GM18907 (cell line): ENCODE results near the gene RASGRP3.
A peak's percentile ranks its signal among the peaks of the same experiment; 100 is the strongest.
"Not testable (repeated sequence)": the region's sequence is repeated elsewhere in the genome, so short reads cannot be mapped to it uniquely, and the experiment has no call there.

Source experiments
- ATAC-seq: cut with Tn5 transposase; IDR thresholded peaks from one replicate; pipeline ENCODE4 v1.9.1; 2021; ENCODE audit warnings: mild to moderate bottlenecking, moderate library complexity; ENCODE audit not compliant: unreplicated experiment

RASGRP3 gene, protein sequence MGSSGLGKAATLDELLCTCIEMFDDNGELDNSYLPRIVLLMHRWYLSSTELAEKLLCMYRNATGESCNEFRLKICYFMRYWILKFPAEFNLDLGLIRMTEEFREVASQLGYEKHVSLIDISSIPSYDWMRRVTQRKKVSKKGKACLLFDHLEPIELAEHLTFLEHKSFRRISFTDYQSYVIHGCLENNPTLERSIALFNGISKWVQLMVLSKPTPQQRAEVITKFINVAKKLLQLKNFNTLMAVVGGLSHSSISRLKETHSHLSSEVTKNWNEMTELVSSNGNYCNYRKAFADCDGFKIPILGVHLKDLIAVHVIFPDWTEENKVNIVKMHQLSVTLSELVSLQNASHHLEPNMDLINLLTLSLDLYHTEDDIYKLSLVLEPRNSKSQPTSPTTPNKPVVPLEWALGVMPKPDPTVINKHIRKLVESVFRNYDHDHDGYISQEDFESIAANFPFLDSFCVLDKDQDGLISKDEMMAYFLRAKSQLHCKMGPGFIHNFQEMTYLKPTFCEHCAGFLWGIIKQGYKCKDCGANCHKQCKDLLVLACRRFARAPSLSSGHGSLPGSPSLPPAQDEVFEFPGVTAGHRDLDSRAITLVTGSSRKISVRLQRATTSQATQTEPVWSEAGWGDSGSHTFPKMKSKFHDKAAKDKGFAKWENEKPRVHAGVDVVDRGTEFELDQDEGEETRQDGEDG

DNA sequence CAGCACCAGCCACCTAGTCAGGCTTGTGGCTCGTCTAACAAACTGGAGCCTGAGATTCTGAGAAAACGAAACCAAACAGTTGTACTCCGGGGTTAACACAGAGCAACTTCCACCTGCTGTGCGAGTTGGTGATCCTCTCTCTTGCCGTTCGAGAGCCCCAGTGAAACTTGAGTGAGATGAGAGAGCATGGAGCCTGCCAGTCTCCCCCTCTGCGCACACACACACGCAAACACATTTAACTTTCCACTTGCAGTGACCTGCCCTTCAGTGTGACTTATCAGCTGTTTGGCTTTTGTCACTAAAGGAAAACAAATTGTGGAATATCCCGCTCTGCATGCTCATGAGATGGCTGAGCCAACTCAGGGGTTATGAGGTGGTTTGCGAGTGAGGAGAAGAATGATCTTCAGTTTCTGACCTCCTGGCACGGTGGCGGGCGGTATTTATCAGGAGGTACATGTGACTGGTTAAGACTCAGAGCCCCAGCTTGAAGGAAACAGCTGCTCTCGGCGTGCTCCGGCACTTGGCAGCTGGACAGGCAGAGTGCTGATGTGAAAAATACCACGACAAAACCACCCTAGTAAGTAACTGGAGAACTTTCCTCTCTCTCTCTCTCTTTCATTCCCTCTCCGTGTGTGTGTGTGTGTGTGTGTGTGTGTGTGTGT lies at the start of gene RASGRP3:
TSS of gene RASGRP3 (plus strand) at position 519 of the 662 bp plus-strand sequence. CDS start 38,488 bp downstream, outside the sequence.
- peak; percentile 65 for ATAC-seq

DNA sequence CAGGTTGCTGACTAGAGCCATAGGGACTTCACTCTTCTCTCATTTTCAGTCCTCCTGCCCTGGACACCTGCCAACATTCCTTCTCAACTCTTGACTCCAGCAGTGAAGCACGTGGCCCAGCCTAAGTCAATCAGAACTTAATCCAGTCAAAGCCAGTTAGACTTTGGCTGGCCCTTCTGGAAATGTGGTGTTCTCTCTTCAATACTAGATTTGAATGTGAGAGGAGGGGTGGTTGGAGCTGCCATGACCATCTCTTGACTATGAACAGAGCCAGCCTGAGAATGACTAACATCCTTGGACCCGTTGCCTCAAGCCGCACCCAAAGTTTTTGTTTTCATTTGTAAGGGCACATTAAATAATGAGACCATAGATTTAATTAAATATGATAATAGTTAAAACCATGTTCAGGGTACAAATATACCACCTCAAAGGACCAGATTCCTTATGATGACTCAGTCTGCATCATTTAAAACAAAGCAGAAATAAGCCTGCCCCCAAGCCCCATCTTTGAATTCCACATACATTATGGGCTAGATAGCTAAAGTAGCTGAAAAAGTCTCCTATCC lies 49.7 kb upstream of the RASGRP3 start:
- no peak for ATAC-seq

DNA sequence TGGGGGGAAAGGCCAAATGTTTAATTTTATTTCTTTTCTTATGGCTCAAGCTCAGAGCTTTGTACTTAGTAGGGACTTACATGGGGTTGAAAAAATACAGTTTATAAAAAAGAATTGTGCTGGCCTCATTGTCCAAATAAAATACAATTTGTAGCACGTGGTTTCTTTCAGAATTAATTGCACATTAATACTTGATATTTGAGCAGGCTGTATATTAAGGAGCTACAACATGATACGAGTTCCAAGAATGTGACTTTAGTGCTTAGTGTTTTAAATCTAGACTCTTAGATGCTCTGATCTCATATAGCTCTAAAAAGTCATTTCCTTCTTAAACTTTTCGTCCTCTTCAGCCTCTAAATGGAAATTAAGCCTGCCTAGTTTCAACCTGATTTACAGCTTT lies 46.4 kb upstream of the RASGRP3 start:
- ATAC-seq: no peak

DNA sequence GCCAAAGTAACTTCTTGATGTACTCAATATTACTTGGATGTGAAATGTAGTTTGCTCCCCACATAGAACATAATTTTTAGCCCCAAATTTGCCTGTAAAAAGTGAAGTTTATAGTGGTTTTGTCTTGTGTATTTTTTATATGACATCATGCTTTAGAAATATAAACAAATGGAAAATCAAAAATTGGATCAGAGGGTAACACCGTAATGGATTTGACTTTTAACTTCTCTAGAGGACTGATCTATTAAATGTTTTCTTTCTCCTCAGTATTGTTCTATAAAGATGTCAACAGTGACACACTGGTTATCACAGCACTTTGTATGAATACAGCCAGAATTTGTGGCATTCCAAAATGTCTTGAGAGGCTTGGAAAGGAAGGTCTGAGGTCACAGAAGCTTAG lies 45.6 kb upstream of the RASGRP3 start:
- ATAC-seq: no peak

DNA sequence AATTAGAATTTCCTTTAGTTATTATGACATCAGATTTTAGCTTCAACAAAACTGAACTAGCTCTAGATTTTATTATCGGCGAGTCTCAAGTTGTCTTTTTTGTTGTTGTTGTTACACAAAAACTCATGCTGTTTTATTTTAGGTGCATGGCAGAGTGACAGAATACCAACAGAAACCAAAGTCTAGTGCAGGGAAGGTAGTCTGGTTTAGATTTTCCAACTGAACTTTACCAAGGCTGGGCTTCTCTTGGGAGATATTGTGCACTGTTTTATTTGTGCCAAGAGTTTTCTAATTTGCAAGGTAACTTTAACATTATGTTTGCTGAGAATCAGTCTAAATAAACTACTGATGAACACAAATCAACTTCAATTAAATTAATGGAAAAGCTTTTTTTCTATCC lies 43.6 kb upstream of the RASGRP3 start:
- no peak for ATAC-seq

DNA sequence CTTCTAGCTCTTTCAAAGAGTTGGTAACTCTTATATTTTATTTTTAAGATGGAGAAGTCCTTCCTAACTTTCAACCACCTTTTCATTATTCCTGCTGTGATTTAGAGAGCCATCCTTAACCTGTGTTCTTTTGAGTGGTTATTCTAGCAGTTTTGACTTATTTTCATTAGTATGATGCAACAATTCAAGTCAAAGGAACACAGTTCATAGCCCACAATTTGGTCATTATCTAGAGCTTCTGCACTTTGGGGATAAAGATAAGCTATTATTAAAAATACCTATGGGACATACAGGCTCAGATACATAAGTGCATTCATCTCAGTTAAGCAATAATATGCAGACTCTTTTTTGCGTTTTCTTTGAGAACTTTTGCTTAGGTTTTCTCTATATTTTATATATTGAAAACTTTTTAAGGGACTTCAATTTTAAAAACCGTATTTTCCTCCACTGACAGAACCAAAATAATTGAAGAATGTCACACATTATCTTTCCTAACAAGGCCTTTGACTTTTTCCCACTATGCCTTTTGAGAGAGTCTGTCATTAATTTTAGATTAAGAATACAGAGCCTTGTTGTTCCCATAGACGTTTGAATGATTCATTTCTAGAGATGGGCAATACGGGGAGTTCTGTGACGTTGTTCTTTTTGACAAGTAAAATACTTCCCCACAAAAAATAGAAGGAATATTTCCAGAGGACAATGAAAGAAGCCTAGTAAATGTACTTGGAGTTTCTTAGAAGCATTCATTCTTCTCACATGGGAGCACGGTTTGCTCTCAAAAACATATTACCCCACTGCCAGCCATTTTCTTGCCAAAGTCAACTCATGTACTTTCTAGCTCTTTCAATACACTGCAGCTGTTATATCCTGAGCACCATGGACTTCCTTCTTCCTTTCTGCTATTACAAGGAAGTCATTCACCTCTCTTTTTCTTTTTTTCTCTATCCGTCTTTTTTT lies 42.9 kb upstream of the RASGRP3 start:
- no peak for ATAC-seq

DNA sequence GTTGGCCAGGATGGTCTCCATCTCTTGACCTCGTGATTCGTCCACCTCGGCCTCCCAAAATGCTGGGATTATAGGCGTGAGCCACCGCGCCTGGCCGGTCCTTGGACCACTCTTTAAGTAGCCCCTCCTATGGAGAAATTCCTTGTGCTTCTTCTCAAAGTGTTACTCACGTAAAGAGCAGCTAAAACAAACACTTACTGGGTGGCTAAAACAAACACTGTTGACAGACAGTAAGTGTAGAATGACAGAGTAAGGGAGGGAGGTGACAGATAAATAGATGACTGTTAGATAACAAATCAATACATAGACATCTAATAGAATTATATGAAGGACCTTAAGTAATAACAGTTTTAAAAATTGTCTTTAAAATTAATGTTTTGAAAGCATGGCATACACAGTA lies 40.9 kb upstream of the RASGRP3 start:
- no peak for ATAC-seq

DNA sequence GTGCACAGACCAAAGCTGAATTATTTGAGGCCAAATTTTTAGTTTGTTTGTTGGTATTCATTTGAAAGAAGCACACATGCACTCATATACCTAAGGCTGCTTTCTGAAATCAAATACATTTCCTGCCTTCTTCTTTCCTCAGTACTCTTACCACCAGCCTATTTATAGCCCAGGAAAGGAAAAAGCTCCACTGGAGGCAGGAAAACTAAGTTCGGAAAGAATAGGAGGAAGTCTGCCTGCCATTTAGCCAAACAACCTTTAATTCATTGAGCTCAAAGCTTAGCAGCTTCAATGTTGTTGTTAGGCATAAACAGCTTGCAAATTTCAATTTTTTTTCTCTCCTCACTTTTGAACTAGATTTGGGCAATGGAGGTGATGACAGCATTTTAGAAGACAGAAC lies 40.4 kb upstream of the RASGRP3 start:
- no peak for ATAC-seq

DNA sequence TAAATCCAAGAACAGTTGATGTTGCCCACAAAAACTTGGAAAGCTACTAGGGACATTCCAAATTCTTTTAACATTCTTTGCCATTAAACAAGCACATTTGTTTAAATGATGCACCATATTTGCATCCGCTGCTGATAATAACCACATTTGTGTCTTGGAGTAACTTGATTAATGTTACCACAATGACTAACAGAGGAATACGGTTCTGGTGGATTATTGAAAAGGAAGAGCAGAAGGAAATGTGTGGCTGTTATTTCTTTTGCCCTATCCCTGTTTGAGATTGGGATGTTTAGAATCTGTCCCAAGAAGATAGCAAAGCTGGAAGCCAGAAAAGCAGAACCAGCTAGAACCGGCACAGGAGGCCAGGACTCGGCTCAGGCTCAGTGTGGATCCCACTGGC lies 39.2 kb upstream of the RASGRP3 start:
- no peak for ATAC-seq

DNA sequence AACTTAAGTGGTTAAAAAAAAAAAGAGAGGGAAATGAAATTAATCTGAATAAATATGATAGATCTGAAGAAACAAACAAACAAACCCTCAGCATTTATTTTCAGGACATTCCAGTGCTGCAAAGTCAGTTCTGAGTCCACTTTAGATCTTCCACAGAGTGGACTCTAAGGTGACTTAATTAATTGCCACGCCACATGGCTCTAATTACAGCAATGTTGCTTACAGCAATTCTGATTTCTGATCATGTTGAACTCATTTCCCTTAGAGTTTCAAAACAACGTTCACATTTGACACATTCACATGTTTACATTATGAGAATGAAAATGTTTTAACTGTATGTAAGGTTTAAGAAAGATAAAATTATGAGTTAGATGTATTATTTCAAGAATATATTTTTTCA lies 38.6 kb upstream of the RASGRP3 start:
- ATAC-seq: no peak

DNA sequence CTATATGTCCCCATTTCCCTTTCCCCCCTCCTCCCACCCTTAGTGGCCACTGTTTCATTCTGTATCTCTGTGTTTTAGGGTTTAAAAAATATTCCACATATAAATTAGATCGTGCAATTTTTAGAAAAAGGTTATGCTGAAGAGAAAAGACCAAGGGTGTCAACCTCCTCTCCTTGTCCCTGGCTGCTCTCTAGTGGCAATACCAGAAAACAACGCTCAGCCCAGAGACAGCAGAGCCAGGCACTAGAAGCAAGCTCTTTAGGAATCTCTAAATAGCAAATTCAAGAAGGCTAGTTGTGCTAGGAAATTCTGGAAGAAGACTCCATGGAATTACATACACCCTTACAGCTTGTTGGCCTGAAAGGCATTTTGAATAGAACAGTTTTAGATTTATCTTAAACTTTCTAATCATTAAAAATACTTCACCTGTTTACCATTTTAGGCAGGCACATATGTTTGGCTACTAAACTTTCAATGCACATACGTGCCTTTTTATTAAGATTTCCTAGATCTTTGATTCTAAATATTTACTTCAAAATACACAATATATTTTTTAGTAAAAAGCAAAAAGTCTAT lies 35.1 kb upstream of the RASGRP3 start:
- ATAC-seq: peak; percentile 87

DNA sequence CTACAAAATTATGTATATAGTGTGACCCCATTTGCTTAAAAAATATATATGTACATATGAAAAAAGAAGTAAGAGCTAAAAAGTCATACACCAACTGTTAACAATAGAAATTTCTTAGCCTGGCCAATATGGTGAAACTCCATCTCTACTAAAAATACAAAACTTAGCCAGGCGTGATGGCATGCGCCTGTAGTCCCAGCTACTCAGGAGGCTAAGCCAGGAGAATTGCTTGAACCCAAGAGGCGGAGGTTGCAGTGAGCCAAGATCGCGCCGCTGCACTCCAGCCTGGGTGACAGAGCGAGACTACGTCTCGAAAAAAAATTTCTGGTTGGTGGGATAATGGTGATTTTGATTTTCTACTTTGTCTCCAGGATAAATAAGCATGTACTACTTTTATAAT lies 34.4 kb upstream of the RASGRP3 start:
- ATAC-seq: not testable (repeated sequence)

DNA sequence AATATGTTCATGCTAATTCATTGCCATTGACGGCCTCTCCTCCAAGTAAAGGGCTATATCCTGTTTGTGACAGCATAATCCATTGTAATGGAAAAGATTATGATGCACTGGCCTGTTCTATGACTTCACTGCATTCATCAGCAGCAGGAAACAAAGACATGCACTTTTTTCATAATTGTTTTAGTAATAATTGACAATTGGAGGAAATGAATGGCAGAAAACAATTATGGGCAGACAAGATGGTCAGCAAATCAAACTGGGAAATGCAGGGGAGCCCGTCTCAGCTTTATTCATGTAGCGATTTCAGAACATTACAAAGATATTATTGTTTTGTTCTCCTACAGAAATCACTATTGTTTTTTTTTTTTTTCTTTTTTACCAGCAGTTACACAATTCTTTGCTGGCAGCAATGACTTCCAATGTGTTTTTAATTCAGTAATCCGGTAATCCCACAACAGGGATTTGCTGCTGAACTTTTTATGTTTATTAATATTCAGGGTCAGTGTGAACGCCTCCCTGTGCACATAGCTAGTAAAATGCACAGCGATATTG lies 33.8 kb upstream of the RASGRP3 start:
- no peak for ATAC-seq

DNA sequence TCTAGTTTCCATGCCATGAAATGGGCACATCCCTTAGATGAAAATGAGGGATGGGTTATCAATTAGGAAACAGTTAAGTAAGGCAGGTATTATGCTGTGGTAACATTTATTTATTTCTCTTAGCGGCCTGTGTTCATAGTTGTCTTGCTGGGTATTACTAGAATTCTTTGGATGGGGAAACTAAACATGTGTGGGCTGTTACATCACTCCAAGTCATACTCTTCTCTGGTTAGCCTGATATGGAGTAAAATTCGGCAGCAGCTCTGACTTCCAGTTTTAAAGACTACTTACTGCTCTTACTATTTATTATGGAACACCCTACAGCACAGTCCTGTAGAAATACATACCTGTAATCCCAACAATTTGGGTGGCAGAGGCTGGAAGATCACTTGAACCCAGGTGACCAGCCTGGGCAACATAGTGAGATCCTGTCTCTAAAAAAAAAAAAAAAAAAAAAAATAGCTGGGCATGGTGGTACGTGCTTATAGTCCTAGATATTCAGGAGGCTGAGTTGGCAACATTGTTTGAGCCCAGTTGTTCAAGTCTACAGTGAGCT lies 33.1 kb upstream of the RASGRP3 start:
- ATAC-seq: no peak

DNA sequence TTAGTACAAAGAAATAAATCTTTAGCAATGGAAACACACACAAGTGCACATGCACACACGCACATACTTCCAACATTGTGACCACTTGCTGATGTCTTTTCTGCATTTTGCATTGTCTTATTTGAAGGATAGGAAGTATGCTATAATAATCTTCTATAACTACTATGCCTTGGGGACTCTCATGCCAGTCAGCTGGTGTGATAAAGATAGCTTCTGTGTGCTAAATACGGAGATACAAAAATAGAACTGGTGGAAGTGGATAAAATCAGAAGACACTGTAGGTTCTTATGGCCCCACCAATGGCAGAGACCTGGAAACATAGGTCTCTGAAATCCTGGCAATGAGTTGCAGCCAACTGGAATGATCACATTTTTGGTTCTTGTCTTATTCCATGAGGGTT lies 31.5 kb upstream of the RASGRP3 start:
- no peak for ATAC-seq

DNA sequence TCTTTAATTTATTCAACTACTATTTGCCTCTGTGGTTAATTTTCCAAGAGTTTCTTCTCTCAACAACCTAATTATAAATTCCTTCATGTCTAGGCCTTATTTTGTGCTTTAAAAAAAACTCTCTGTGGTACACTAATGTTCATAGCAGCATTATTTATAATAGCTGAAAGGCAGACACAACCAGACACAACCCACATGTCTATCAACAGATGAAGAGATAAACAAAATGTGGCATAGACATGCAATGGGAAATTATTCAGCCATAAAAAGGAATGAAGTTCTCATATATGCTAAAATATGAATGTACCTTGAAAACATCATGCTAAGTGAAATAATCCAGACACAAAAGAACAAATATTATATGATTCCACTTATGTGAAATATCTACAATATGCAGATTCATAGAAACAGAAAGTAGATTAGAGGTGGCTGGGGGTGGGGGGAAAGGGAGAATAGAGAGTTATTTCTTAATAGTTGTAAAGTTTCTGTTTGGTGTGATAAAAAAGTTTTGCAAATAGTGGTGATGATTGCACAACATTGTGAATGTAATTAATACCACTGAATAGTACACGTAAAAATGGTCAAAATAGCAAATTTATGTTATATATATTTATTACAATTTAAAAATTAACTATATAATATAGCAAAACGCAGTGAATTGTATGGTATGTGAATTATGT lies 28.1 kb upstream of the RASGRP3 start:
- ATAC-seq: no peak

DNA sequence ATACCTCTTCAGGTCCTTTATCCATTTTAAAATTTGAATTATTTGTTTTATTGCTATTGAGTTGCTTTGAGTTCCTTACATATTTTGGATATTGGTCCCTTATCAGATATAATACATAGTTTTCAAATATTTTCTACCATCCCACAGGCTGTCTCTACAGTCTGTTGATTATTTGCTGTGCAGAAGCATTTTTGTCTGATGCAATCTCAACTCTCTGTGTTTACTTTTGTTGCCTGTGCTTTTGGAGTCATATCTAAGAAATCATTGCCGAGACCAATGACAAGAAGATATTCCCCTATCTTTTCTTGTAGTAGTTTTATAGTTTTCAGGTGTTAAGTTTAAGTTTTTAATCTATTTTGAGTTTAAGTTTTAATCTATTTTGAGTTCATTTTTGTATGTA lies 25.2 kb upstream of the RASGRP3 start:
- ATAC-seq: no peak

DNA sequence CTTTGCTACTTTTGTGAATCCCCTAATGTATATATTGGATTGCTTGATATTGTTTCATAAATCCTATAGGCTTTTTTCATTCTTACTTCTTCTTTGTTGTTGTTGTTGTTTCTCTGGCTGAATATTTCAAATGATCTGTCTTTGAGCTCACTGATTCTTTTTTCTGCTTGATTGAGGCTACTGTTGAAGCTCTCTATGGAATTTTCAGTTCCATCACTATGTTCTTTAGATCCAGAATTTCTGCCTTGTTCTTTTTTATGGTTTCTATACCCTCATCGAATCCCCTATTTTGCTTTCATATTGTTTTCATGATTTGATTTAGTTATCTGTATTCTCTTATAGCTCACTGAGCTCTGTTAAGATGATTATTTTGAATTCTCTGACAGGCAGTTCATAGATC lies 24.6 kb upstream of the RASGRP3 start:
- no peak for ATAC-seq

DNA sequence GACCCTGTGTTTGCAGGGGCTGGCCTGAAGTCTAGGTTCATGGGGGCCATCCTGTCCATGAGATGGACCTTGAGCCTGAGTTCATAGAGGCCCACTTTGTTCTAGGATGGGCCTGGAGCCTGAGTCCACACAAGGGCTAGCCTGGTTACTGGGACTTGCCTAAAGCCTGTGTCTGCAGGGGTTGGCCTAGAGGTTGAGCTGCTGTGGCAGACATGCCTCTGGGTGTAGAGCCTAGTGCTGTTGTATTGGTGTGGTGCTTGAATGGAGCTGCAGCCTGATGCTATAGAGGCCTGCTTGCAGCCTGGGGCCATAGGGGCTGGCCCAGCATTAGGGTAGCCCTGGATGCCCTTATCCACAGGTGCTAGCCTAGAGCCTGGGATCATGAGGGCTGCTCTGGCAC lies 23.9 kb upstream of the RASGRP3 start:
- ATAC-seq: no peak
